ENCODE measurements around the gene HDAC2.

DNA sequence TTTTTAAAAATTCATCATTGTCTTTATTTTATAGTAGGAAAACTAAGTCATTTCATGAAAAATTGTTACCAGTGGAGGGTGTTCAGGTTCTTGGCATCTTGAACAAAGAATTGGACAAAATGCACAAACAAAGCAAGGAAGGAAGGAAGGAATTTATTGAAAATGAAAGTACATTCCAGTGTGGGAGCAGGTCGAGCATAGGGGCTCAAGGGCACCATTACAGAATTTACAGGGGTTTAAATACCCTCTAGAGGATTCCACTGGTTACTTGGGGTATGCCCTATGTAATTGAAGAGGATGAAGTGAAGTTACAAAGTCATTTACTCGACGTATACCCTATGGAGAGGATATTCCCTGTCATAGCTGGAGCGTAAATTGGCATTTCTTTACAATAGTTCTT is 37.4 kb upstream of the HDAC2 start:
- TF ChIP-seq EP300 (IDR thresholded peaks at IDR 0.05; ENCODE audit: borderline replicate concordance) (no peak), TAF1 (IDR thresholded peaks at IDR 0.05; ENCODE audit: low read depth) (no peak), FOXM1 (IDR thresholded peaks at IDR 0.05; ENCODE audit: borderline replicate concordance, low read depth) (no peak), CEBPB (IDR thresholded peaks at IDR 0.05) (no peak)
